ENCODE results near the gene APOBEC3G. TPM values are rescaled to one million over a fixed set of nuclear protein-coding genes. Genes with fewer than 3 reads are reported as not detected.

Gene APOBEC3G
- total and polyA plus RNA-seq, 2 of the 4 experiments (the other 2 are of a cell fraction) = 5.3 to 7.0 TPM

DNA sequence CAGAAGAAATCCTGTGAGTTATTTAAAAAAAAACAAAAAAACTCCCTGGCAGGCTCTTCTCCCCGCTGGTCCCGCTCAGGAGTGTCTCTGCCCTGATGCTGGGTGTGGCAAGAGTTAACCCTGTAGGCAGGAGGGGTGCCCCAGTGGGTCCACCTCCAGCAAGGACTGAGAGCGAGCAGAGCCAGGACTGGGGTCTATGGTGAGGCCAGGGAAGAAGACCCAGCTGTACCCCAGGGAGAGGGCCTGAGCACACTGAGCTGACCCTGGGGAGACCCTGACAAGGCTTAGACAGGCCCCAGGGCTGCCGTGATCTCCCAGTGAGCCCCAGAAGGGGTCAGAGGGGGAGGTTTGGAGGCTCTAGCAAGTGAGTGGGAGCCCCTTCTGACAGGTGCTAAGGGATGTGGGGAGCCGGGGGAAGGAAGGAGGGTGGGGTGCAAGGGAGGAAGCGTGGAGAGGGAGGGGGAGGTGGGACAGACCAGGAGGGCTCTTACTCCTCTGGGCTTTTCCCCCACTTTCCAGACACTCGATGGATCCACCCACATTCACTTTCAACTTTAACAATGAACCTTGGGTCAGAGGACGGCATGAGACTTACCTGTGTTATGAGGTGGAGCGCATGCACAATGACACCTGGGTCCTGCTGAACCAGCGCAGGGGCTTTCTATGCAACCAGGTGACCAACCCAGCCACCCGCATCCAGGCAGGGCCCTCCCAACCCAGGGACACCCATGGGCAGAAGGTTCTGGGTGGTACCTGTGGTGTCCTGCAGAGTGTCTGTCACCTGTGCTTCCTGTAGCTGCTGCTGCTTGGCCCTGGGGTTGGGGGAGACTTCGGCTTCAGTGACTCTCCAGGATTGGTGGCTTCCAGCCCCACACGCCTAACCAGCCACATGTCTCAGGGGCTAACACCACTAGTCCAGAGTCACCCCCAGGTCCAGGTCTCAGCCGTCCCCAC is 6.4 kb downstream of the APOBEC3G start (continued):
- no peak for TF ChIP-seq RFX5 (IDR thresholded peaks at IDR 0.05; ENCODE audit: low read depth, low read length)

DNA sequence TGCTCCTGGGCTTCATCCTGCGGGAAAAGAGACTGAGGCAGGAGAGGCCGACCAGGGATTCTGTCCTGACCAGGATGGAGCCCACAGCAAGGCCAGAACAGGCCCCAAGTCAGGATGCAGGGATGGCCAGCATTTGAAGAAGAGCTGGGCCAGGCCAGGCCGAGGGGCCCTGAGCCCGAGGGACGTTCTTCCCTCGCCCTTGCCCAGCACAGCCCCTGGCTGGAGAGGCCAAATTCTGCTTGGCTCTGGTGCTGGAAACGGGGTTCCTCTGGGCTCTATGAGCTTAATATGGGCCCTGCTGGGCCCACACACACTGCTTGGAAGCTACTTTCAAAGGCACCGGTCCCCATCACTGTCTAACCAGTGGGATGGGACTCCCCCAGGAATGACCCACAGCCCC is 7.6 kb downstream of the APOBEC3G start:
- Histone ChIP-seq H3K9me1 (ENCODE audit: insufficient read depth, low read length) (no peaks in the 10 kb centered on the region), H2AFZ (replicated peaks; ENCODE audit: low read length, poor library complexity) (no peak overlapping the region), H3K23ac (ENCODE audit: low read depth, low read length) (no peak overlapping the region), H3K79me1 (ENCODE audit: low read depth in 1 of 2, low read length in 2 of 2) (no peaks in the 10 kb centered on the region), H3K18ac (ENCODE audit: low read depth, low read length) (no peak overlapping the region), H4K91ac (ENCODE audit: insufficient read depth, low read depth, low read length) (no peak overlapping the region), H3K27ac (ENCODE audit: insufficient read depth, low read length) (no peak overlapping the region), H2BK120ac (ENCODE audit: low read depth, low read length) (no peak overlapping the region), H4K5ac (ENCODE audit: low read depth, low read length) (no peak overlapping the region), H2BK5ac (ENCODE audit: low read depth, low read length, poor library complexity, severe bottlenecking) (no peak overlapping the region), H3K14ac (replicated peaks; ENCODE audit: low read depth, low read length) (no peak overlapping the region), H3K9me3 (ENCODE audit: control insufficient read depth, insufficient read depth, low read length) (no peaks in the 10 kb centered on the region), H3K4me2 (ENCODE audit: low read depth, low read length) (no peak overlapping the region), H3K4me1 (ENCODE audit: control insufficient read depth, insufficient read depth, low read length) (peaks cover 3% of the 10 kb centered on the region; the same call in 1 of the 2 replicates), H3K4me3 (ENCODE audit: insufficient read depth, low read depth, low read length) (no peak overlapping the region), H2AK5ac (ENCODE audit: low read depth, low read length) (no peak overlapping the region), H3K56ac (ENCODE audit: extremely low read depth, insufficient read depth, low read length) (no peak overlapping the region), H4K20me1 (ENCODE audit: insufficient read depth, low read length) (no peaks in the 10 kb centered on the region), H3K27me3 (ENCODE audit: control insufficient read depth, insufficient read depth, low read length) (peaks cover 9% of the 10 kb centered on the region; the same call in 1 of the 2 replicates), H2BK20ac (ENCODE audit: low read depth, low read length) (no peak overlapping the region), H4K8ac (ENCODE audit: low read depth in 2 of 2, low read length in 2 of 2) (no peak overlapping the region), H2AK9ac (replicated peaks; ENCODE audit: low read depth, low read length, poor library complexity) (no peak overlapping the region), H3K36me3 (ENCODE audit: control insufficient read depth, insufficient read depth, low read length) (no peaks in the 10 kb centered on the region; the same call in 1 of the 2 replicates), H2BK15ac (ENCODE audit: low read depth, low read length) (no peak overlapping the region), H3K9ac (ENCODE audit: low read depth, low read length) (no peak overlapping the region), H3K4ac (ENCODE audit: low read depth, low read length) (no peak overlapping the region)
- dilution Hi-C loops (cut with HindIII; ENCODE audit: low sequenced_read_pairs, unreplicated experiment) (no loop called here), in situ Hi-C loops (cut with MboI; ENCODE audit: low sequenced_read_pairs) (no loop called here), intact Hi-C loops (cut with micrococcal nuclease) (no loop called here)
- whole genome bisulfite sequencing, 2 experiments (ENCODE audit: extremely low coverage in 2 of 2, insufficient read length in 1 of 2) = 94% methylated on average over 4 of the region's 8 CpGs; no CpG with 5 or more reads in 1 of the 2 experiments
- no TSS peak for BruUV-seq (replicated peaks)
- ChIA-PET POLR2A (ENCODE audit: unreplicated experiment) (no interaction called here), CTCF (no interaction called here)
- ATAC-seq (ENCODE audit: low read depth) (no peak), DNase-seq (no peak)
- no peak for TF ChIP-seq RCOR1 (IDR thresholded peaks at IDR 0.05; ENCODE audit: insufficient replicate concordance, low read length)
- TF ChIP-seq BHLHE40 (IDR thresholded peaks at IDR 0.05; ENCODE audit: low read depth, low read length) = no peak
- TF ChIP-seq RAD21 (IDR thresholded peaks at IDR 0.05; ENCODE audit: low read length) = no peak
- TF ChIP-seq CHD1 (IDR thresholded peaks at IDR 0.05; ENCODE audit: low read depth, low read length) = no peak
- no peak for TF ChIP-seq MXI1 (IDR thresholded peaks at IDR 0.05; ENCODE audit: borderline replicate concordance, low read depth, low read length)
- TF ChIP-seq, protein P1, sequence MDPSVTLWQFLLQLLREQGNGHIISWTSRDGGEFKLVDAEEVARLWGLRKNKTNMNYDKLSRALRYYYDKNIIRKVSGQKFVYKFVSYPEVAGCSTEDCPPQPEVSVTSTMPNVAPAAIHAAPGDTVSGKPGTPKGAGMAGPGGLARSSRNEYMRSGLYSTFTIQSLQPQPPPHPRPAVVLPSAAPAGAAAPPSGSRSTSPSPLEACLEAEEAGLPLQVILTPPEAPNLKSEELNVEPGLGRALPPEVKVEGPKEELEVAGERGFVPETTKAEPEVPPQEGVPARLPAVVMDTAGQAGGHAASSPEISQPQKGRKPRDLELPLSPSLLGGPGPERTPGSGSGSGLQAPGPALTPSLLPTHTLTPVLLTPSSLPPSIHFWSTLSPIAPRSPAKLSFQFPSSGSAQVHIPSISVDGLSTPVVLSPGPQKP (IDR thresholded peaks at IDR 0.05; ENCODE audit: borderline replicate concordance, low read depth, low read length) = no peak
- TF ChIP-seq, protein P2, sequence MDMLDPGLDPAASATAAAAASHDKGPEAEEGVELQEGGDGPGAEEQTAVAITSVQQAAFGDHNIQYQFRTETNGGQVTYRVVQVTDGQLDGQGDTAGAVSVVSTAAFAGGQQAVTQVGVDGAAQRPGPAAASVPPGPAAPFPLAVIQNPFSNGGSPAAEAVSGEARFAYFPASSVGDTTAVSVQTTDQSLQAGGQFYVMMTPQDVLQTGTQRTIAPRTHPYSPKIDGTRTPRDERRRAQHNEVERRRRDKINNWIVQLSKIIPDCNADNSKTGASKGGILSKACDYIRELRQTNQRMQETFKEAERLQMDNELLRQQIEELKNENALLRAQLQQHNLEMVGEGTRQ (IDR thresholded peaks at IDR 0.05; ENCODE audit: low read depth, low read length) = no peak
- no peak for TF ChIP-seq MAZ (IDR thresholded peaks at IDR 0.05; ENCODE audit: borderline replicate concordance, low read depth, low read length)
- TF ChIP-seq FOS (IDR thresholded peaks at IDR 0.05; ENCODE audit: low read depth, low read length) = no peak
- no peak for TF ChIP-seq NFE2L2 (IDR thresholded peaks at IDR 0.05; ENCODE audit: low read depth, low read length)
- TF ChIP-seq POLR2A (IDR thresholded peaks at IDR 0.05; ENCODE audit: low read depth, low read length) = no peak
